ENCODE data around the gene EMILIN1. TPM values are rescaled to one million over a fixed set of nuclear protein-coding genes. Genes with fewer than 3 reads are reported as not detected.

EMILIN1 gene
- total RNA-seq, result 56.3 TPM
- long read RNA-seq, partial matches to known transcripts, result 1 of 11 reads
- long read RNA-seq, other reads (novel, unspliced or antisense), result 10 of 11 reads

- no peak for TF ChIP-seq CTCF (IDR thresholded peaks at IDR 0.05)
- no peaks in the 10 kb centered on the region for H3K36me3 ChIP-seq
- intact Hi-C loops (cut with DNase I), result no loop called here
- H3K27ac ChIP-seq, result peak within 1 kb of the TSS; percentile 78
- peak within 1 kb of the TSS; percentile 55 for H3K4me3 ChIP-seq
- H3K27me3 ChIP-seq (ENCODE audit: low read depth), result no peaks in the 10 kb centered on the region
- peaks cover 56% of the 10 kb centered on the region for H3K4me1 ChIP-seq
- peak; percentile 39 to 63 for ATAC-seq
- H3K9me3 ChIP-seq, result no peaks in the 10 kb centered on the region
- DNase-seq, result peak; percentile 68
These were observed at the start of gene EMILIN1 for GRCh38 chr2:27078267-27079194. Gene EMILIN1, plus strand, starts transcription at chr2:27078615. Its CDS starts 451 bp downstream, at chr2:27079066.

- Histone ChIP-seq H3K36me3 (peaks cover 30% of the 10 kb centered on the region), H3K27me3 (ENCODE audit: low read depth) (no peaks in the 10 kb centered on the region), H3K27ac (no peak overlapping the region), H3K4me3 (no peak overlapping the region), H3K9me3 (no peaks in the 10 kb centered on the region), H3K4me1 (peaks cover 15% of the 10 kb centered on the region)
- DNase-seq (no peak), ATAC-seq (no peak)
- intact Hi-C loops (cut with DNase I), result no loop called here
- no peak for TF ChIP-seq CTCF (IDR thresholded peaks at IDR 0.05)
These were observed 49.4 kb upstream of the EMILIN1 start for GRCh38 chr2:27029051-27029450.

GRCh38 chr2:27032495-27033252, 45.7 kb upstream of the EMILIN1 start, which contains the start of gene TMEM214:
Gene TMEM214, plus strand, starts transcription at chr2:27032965. Its CDS starts 51 bp downstream, at chr2:27033016.
- no peaks in the 10 kb centered on the region for H3K9me3 ChIP-seq
- H3K36me3 ChIP-seq, result peaks cover 36% of the 10 kb centered on the region
- peak within 1 kb of the TSS; percentile 99 for H3K4me3 ChIP-seq
- H3K4me1 ChIP-seq, result peaks cover 24% of the 10 kb centered on the region
- no peak for TF ChIP-seq CTCF (IDR thresholded peaks at IDR 0.05)
- no peaks in the 10 kb centered on the region for H3K27me3 ChIP-seq (ENCODE audit: low read depth)
- ATAC-seq (peak; percentile 98 to 99), DNase-seq (peak; percentile 94)
- intact Hi-C loops (cut with DNase I), result no loop called here
- peak within 1 kb of the TSS; percentile 89 for H3K27ac ChIP-seq

GRCh38 chr2:27033253-27033852, 45.1 kb upstream of the EMILIN1 start:
- ATAC-seq (peak; percentile 2 to 16), DNase-seq (no peak)
- Histone ChIP-seq H3K36me3 (peaks cover 41% of the 10 kb centered on the region), H3K27ac (peak overlapping the region; percentile 89), H3K4me1 (peaks cover 24% of the 10 kb centered on the region), H3K9me3 (no peaks in the 10 kb centered on the region), H3K4me3 (peak overlapping the region; percentile 99), H3K27me3 (ENCODE audit: low read depth) (no peaks in the 10 kb centered on the region)
- intact Hi-C loops (cut with DNase I), result no loop called here
- TF ChIP-seq CTCF (IDR thresholded peaks at IDR 0.05), result no peak

- H3K27me3 ChIP-seq (ENCODE audit: low read depth), result no peaks in the 10 kb centered on the region
- ATAC-seq (no peak), DNase-seq (no peak)
- H3K4me1 ChIP-seq, result peaks cover 18% of the 10 kb centered on the region
- no peak overlapping the region for H3K27ac ChIP-seq
- peaks cover 79% of the 10 kb centered on the region for H3K36me3 ChIP-seq
- no peak for TF ChIP-seq CTCF (IDR thresholded peaks at IDR 0.05)
- no peaks in the 10 kb centered on the region for H3K9me3 ChIP-seq
- H3K4me3 ChIP-seq, result no peak overlapping the region
- intact Hi-C loops (cut with DNase I), result no loop called here
These were observed 40.4 kb upstream of the EMILIN1 start for GRCh38 chr2:27038012-27038411.
